K562 (cell line): ENCODE data around the gene SPATA31D1. TPM values are rescaled to one million over a fixed set of nuclear protein-coding genes. Genes with fewer than 3 reads are reported as not detected.

Source experiments
- ATAC-seq: fragments of 200-7000 bp; cut with Tn5 transposase; 3 replicates; pipeline ENCODE4 v1.9.1; 2020; ENCODE audit warnings: moderate library complexity
- BruUV-seq: library from RNA; stranded (reverse); fragments of 400-500 nt; replicated peaks from 2 replicates; lab custom pipeline; 2021; lab: Mats Ljungman, UMichigan
- CTCF ChIA-PET: fragments of 300-600 bp; formaldehyde crosslinking; extraction: SDS; loops from one replicate; lab custom pipeline; 2021; ENCODE audit warnings: low intra/inter-chr PET ratio; lab: Yijun Ruan, JAX
- POLR2A ChIA-PET: fragments of 300-600, 350-650 bp; sonication (Branson Sonifier 250); formaldehyde crosslinking; extraction: SDS; loops from one replicate; lab custom pipeline; 2021; ENCODE audit warnings: antibody characterized with exemption, inconsistent platforms; lab: Yijun Ruan, JAX
- DNase-seq, 4 experiments: peaks; one replicate each; pipeline versions ENCODE4 v3.0.0 to v3.0.0-alpha.2; 2011 to 2018; ENCODE audit warnings: low spot score in 3 of 4, mixed read lengths in 3 of 4; ENCODE audit errors: extremely low read depth in 1 of 4
- FAIRE-seq: peaks from 2 replicates; lab custom pipeline; 2011; peaks lifted over from hg19 to GRCh38; lab: Jason Lieb, UNC
- H2AFZ ChIP-seq: 2 replicates; pipeline ENCODE4 v1.6.0; 2011; ENCODE audit warnings: low read depth, low read length, control low read depth, inconsistent platforms
- H3K27ac ChIP-seq: fragments of 200-600 bp; 3 replicates; pipeline ENCODE4 v1.8.0; 2011; ENCODE audit warnings: low read depth, mild to moderate bottlenecking, control low read depth, inconsistent platforms, low read length, moderate library complexity, mixed read lengths; ENCODE audit errors: extremely low read depth
- H3K27me3 ChIP-seq, 2 experiments: fragments of 300-600 bp in 1 of 2; 2 replicates in 1 of 2; 3 replicates in 1 of 2; pipeline versions ENCODE4 v1.6.0 to v1.8.0; 2011; ENCODE audit warnings: inconsistent platforms in 2 of 2, low read length in 2 of 2, mild to moderate bottlenecking in 1 of 2, mixed read lengths in 1 of 2, moderate library complexity in 1 of 2; ENCODE audit not compliant: control insufficient read depth in 2 of 2, insufficient read depth in 2 of 2
- H3K36me3 ChIP-seq: fragments of 300-600 bp; 3 replicates; pipeline ENCODE4 v1.8.0; 2011; ENCODE audit warnings: mild to moderate bottlenecking, low read length, inconsistent platforms; ENCODE audit not compliant: control insufficient read depth, insufficient read depth
- H3K4me1 ChIP-seq, 2 experiments: fragments of 200-600 bp in 1 of 2; replicated peaks in 1 of 2; 2 replicates in 1 of 2; 3 replicates in 1 of 2; pipeline versions ENCODE4 v1.5.1 to v1.8.0; 2011; ENCODE audit warnings: inconsistent platforms in 2 of 2, low read length in 2 of 2, mild to moderate bottlenecking in 1 of 2, mixed read lengths in 1 of 2, moderate library complexity in 1 of 2; ENCODE audit not compliant: control insufficient read depth in 2 of 2, insufficient read depth in 2 of 2
- H3K4me2 ChIP-seq: 2 replicates; pipeline ENCODE4 v1.6.1; 2011; ENCODE audit warnings: low read length, control low read depth, inconsistent platforms, mixed read lengths; ENCODE audit not compliant: insufficient read depth
- H3K4me3 ChIP-seq: fragments of 200-600 bp; sonication (generic), shearing (Covaris generic); 2 replicates; pipeline ENCODE4 v1.5.1; 2016; ENCODE audit warnings: control low read depth, inconsistent platforms
- H3K79me2 ChIP-seq: fragments of 200-600 bp; 3 replicates; pipeline ENCODE4 v1.8.0; 2011; ENCODE audit warnings: low read length, inconsistent platforms; ENCODE audit not compliant: control insufficient read depth, insufficient read depth
- H3K9ac ChIP-seq, 2 experiments: 2 replicates each; pipeline versions ENCODE4 v1.6.0 to v1.6.1; 2011; ENCODE audit warnings: low read depth in 2 of 2, low read length in 2 of 2, control low read depth in 1 of 2, inconsistent platforms in 1 of 2, mild to moderate bottlenecking in 1 of 2, mixed read lengths in 1 of 2; ENCODE audit not compliant: insufficient read depth in 1 of 2
- H3K9me1 ChIP-seq: one replicate; pipeline ENCODE4 v1.6.0; 2011; ENCODE audit warnings: inconsistent platforms, mild to moderate bottlenecking, low read length, moderate library complexity; ENCODE audit not compliant: control insufficient read depth, insufficient read depth
- H3K9me3 ChIP-seq: replicated peaks from 2 replicates; pipeline ENCODE4 v1.5.1; 2011; ENCODE audit warnings: low read depth, low read length, inconsistent platforms; ENCODE audit not compliant: control insufficient read depth, insufficient read depth
- H4K20me1 ChIP-seq: replicated peaks from 2 replicates; pipeline ENCODE4 v1.6.1; 2011; ENCODE audit warnings: low read length, inconsistent platforms, mixed read lengths; ENCODE audit not compliant: control insufficient read depth, insufficient read depth
- CBFB ChIP-seq: sonication (generic); formaldehyde crosslinking; IDR thresholded peaks from 2 replicates; pipeline ENCODE4 v1.4.0; 2020; ENCODE audit warnings: mild to moderate bottlenecking, missing genetic modification reagents
- DDX20 ChIP-seq: fragments of 450-650 bp; IDR thresholded peaks from 2 replicates; pipeline ENCODE4 v1.6.1; 2016; ENCODE audit warnings: missing genetic modification characterization, low read depth, mild to moderate bottlenecking, missing compliant biosample characterization, moderate library complexity
- DMBX1 ChIP-seq: fragments of 250-450 bp; sonication (Bioruptor Pico); IDR thresholded peaks from 2 replicates; pipeline ENCODE4 v1.8.0; 2022; ENCODE audit warnings: inconsistent platforms, mild to moderate bottlenecking, moderate library complexity, borderline replicate concordance
- DNMT1 ChIP-seq: fragments of 450-650 bp; IDR thresholded peaks from 2 replicates; pipeline ENCODE4 v1.6.1; 2016; ENCODE audit warnings: antibody characterized with exemption, mild to moderate bottlenecking
- HDAC2 ChIP-seq: fragments of 450-650 bp; IDR thresholded peaks from 2 replicates; pipeline ENCODE4 v1.6.1; 2016; ENCODE audit warnings: mild to moderate bottlenecking
- HNRNPLL ChIP-seq: fragments of 200-400 bp; formaldehyde crosslinking; IDR thresholded peaks from 2 replicates; pipeline ENCODE4 v1.6.1; 2017; ENCODE audit warnings: low read length, low read depth, mild to moderate bottlenecking; ENCODE audit not compliant: poor library complexity, severe bottlenecking
- NCOA6 ChIP-seq: fragments of 450-650 bp; IDR thresholded peaks from 2 replicates; pipeline ENCODE4 v1.6.1; 2017; ENCODE audit warnings: mild to moderate bottlenecking
- NUFIP1 ChIP-seq: fragments of 450-650 bp; IDR thresholded peaks from 2 replicates; pipeline ENCODE4 v1.6.1; 2018; ENCODE audit not compliant: partially characterized antibody
- PRPF4 ChIP-seq: fragments of 200-400 bp; formaldehyde crosslinking; IDR thresholded peaks from one replicate; pipeline ENCODE4 v1.6.1; 2017; ENCODE audit warnings: low read length, low read depth, mild to moderate bottlenecking; ENCODE audit not compliant: insufficient read depth, poor library complexity, severe bottlenecking
- ZNF3 ChIP-seq: fragments of 250-450 bp; sonication (Bioruptor Pico); IDR thresholded peaks from 2 replicates; pipeline ENCODE4 v1.5.0; 2021; ENCODE audit warnings: mild to moderate bottlenecking, moderate library complexity
- ZNF311 ChIP-seq: fragments of 250-450 bp; sonication (Bioruptor Pico); IDR thresholded peaks from 2 replicates; pipeline ENCODE4 v1.4.0; 2020; ENCODE audit warnings: mild to moderate bottlenecking, moderate library complexity
- ZNF551 ChIP-seq: fragments of 250-450 bp; sonication (Bioruptor Pico); IDR thresholded peaks from 2 replicates; pipeline ENCODE4 v1.5.0; 2021; ENCODE audit warnings: mild to moderate bottlenecking, moderate library complexity
- ZNF668 ChIP-seq: fragments of 250-450 bp; sonication (Bioruptor Pico); IDR thresholded peaks from 2 replicates; pipeline ENCODE4 v1.8.0; 2022; ENCODE audit warnings: mild to moderate bottlenecking, inconsistent platforms
- WGBS: fragments of 100-300 bp; shearing (Covaris generic); methylation state at CpG from one replicate; pipeline ENCODE4 v1.1.6; 2016; ENCODE audit warnings: low coverage, mixed read lengths; ENCODE audit not compliant: insufficient coverage; ENCODE audit errors: missing lambda C conversion rate; 5-methylcytosine and 5-hydroxymethylcytosine counted together
- in situ Hi-C: fragments of 300-500 bp; cut with MboI; formaldehyde crosslinking; loops from 4 replicates; pipeline ENCODE4 v1.15.0; 2018; ENCODE audit warnings: inconsistent platforms, mixed read lengths
- intact Hi-C: fragments of 100-400 bp; cut with micrococcal nuclease; formaldehyde crosslinking; loops from 2 replicates; pipeline ENCODE4 v1.14.2; 2022
- polyA plus RNA-seq, 8 experiments: library from polyadenylated mRNA; depleted of rRNA in 4 of 8; stranded (reverse) in 5 of 8; unstranded in 3 of 8; fragments of >200 nt; fragmentation: Nextera tagmentation in 2 of 8; fragmentation: Illumina TruSeq in 1 of 8; extraction: Ambion mirVana in 2 of 8; extraction: Trizol in 1 of 8; gene quantifications; 2 replicates each; pipeline versions ENCODE4 v1.2.1 to v1.2.3, GENCODE V29; 2011 to 2014; ENCODE audit warnings: inconsistent platforms in 1 of 8, missing spikeins in 1 of 8
- total RNA-seq, 7 experiments: library from RNA; depleted of rRNA in 6 of 7; stranded (reverse); fragments of >200 nt in 6 of 7; fragmentation: Illumina TruSeq in 2 of 7; extraction: Trizol in 2 of 7; gene quantifications; 2 replicates each; pipeline versions ENCODE4 v1.2.1 to v1.2.3, GENCODE V29; 2011 to 2021; ENCODE audit warnings: low replicate concordance in 1 of 7
- TF ChIP-seq, protein P1 (sequence below): fragments of 450-650 bp; IDR thresholded peaks from 2 replicates; pipeline ENCODE4 v1.6.1; 2016; ENCODE audit warnings: antibody characterized with exemption
- TF ChIP-seq, protein P2 (sequence below): IDR thresholded peaks from 2 replicates; pipeline ENCODE4 v1.6.1; 2011; ENCODE audit not compliant: insufficient read length; ENCODE audit errors: extremely low read depth
- TF ChIP-seq, protein P3 (sequence below): fragments of 450-650 bp; IDR thresholded peaks from 2 replicates; pipeline ENCODE4 v1.6.1; 2017; ENCODE audit warnings: antibody characterized with exemption

Gene SPATA31D1
- total and polyA plus RNA-seq, 9 of the 15 experiments (the other 6 are each of a cell fraction or from before 2014, with no cell fraction given): not detected

DNA sequence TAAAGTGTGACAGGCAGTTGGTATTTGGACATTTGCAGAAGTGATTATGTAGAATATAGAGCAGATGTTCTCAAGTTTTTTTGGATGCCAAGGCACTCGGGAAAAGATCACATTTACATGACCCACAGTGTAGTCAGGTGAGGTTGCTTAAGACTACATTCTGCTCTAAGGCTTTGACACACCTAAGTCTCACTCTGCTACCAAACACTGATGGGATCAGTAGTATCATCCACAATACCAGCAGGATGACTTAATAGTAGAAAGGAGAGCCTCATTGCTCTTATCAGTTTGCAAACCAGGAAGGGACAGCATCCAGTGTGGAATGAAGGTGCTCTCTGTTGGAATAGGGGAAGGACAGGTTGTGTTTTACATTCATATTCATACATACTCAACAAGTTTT, 2.5 kb upstream of the SPATA31D1 start:
- H3K27ac ChIP-seq: no peak overlapping the region
- ChIA-PET CTCF (no interaction called here), POLR2A (interaction anchor here (0.7 kb wide), 1 partner anchor 1125 kb away, joined by 3 read pairs; no protein-coding TSS in a partner anchor)
- no peaks in the 10 kb centered on the region for H4K20me1 ChIP-seq
- no TSS peak for BruUV-seq
- ATAC-seq (no peak), FAIRE-seq (no peak), DNase-seq (no peak)
- WGBS: no CpG with 5 or more reads among the region's 1 CpG
- H2AFZ ChIP-seq: no peak overlapping the region
- in situ Hi-C loops: no loop called here
- no peak overlapping the region for H3K9ac ChIP-seq
- H3K4me3 ChIP-seq: no peak overlapping the region
- no peaks in the 10 kb centered on the region for H3K9me3 ChIP-seq
- intact Hi-C loops: no loop called here
- H3K79me2 ChIP-seq: no peaks in the 10 kb centered on the region
- no peaks in the 10 kb centered on the region for H3K4me1 ChIP-seq
- TF ChIP-seq HDAC2 (no peak), ZNF668 (no peak), CBFB (CRISPR knock-in tag) (no peak), ZNF551 (CRISPR knock-in tag) (no peak), HNRNPLL (no peak), DMBX1 (CRISPR knock-in tag) (no peak), DDX20 (no peak), ZNF3 (CRISPR knock-in tag) (no peak), PRPF4 (no peak), DNMT1 (no peak), NCOA6 (no peak), NUFIP1 (no peak), ZNF311 (no peak)
- TF ChIP-seq, protein P1, sequence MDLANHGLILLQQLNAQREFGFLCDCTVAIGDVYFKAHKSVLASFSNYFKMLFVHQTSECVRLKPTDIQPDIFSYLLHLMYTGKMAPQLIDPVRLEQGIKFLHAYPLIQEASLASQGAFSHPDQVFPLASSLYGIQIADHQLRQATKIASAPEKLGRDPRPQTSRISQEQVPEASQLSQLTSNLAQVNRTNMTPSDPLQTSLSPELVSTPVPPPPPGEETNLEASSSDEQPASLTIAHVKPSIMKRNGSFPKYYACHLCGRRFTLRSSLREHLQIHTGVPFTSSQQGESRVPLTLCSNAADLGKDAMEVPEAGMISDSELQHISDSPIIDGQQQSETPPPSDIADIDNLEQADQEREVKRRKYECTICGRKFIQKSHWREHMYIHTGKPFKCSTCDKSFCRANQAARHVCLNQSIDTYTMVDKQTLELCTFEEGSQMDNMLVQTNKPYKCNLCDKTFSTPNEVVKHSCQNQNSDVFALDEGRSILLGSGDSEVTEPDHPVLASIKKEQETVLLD: no peak
- TF ChIP-seq, protein P2, sequence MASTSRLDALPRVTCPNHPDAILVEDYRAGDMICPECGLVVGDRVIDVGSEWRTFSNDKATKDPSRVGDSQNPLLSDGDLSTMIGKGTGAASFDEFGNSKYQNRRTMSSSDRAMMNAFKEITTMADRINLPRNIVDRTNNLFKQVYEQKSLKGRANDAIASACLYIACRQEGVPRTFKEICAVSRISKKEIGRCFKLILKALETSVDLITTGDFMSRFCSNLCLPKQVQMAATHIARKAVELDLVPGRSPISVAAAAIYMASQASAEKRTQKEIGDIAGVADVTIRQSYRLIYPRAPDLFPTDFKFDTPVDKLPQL: no peak
- TF ChIP-seq, protein P3, sequence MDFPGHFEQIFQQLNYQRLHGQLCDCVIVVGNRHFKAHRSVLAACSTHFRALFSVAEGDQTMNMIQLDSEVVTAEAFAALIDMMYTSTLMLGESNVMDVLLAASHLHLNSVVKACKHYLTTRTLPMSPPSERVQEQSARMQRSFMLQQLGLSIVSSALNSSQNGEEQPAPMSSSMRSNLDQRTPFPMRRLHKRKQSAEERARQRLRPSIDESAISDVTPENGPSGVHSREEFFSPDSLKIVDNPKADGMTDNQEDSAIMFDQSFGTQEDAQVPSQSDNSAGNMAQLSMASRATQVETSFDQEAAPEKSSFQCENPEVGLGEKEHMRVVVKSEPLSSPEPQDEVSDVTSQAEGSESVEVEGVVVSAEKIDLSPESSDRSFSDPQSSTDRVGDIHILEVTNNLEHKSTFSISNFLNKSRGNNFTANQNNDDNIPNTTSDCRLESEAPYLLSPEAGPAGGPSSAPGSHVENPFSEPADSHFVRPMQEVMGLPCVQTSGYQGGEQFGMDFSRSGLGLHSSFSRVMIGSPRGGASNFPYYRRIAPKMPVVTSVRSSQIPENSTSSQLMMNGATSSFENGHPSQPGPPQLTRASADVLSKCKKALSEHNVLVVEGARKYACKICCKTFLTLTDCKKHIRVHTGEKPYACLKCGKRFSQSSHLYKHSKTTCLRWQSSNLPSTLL: no peak
- no peaks in the 10 kb centered on the region for H3K27me3 ChIP-seq
- no peaks in the 10 kb centered on the region for H3K9me1 ChIP-seq
- no peaks in the 10 kb centered on the region for H3K36me3 ChIP-seq
- no peak overlapping the region for H3K4me2 ChIP-seq
